ENCODE results near the gene TAGAP. TPM values are rescaled to one million over a fixed set of nuclear protein-coding genes. Genes with fewer than 3 reads are reported as not detected.
"Not testable (repeated sequence)": the region's sequence is repeated elsewhere in the genome, so short reads cannot be mapped to it uniquely, and the experiment has no call there.

TAGAP gene
- total RNA-seq, 2 experiments from 2014 or later, result 64.5 to 67.0 TPM

GRCh38 chr6:159036673-159037072 is 8.1 kb downstream of the TAGAP start:
- Mint-ChIP-seq H3K27ac (peak overlapping the region; percentile 61), H3K4me3 (no peak overlapping the region), H3K36me3 (ENCODE audit: low read depth) (peaks cover 73% of the 10 kb centered on the region), H3K27me3 (ENCODE audit: low read depth) (no peaks in the 10 kb centered on the region), H3K9me3 (ENCODE audit: insufficient read depth) (no peaks in the 10 kb centered on the region), H3K4me1 (ENCODE audit: low read depth) (peaks cover 53% of the 10 kb centered on the region)
- ATAC-seq (peak; percentile 13), DNase-seq (no peak)
- ChIA-PET CTCF (interaction anchor here (1.0 to 11.5 kb wide), 4 partner anchors 8 to 97 kb away, joined by 3 to 426 read pairs (median 69); partner anchors contain the start of gene TAGAP), POLR2A (interaction anchor here (1.0 to 10.0 kb wide), 3 partner anchors 19 to 66 kb away, joined by 3 to 361 read pairs (median 5); no protein-coding TSS in a partner anchor)

GRCh38 chr6:159035891-159036290 is 8.9 kb downstream of the TAGAP start:
- Mint-ChIP-seq H3K4me3 (no peak overlapping the region), H3K27me3 (ENCODE audit: low read depth) (no peaks in the 10 kb centered on the region), H3K9me3 (ENCODE audit: insufficient read depth) (no peaks in the 10 kb centered on the region), H3K4me1 (ENCODE audit: low read depth) (peaks cover 45% of the 10 kb centered on the region), H3K36me3 (ENCODE audit: low read depth) (peaks cover 65% of the 10 kb centered on the region), H3K27ac (no peak overlapping the region)
- ATAC-seq (peak; percentile 5), DNase-seq (no peak)
- CTCF ChIA-PET, result interaction anchor here (1.0 to 11.5 kb wide), 4 partner anchors 9 to 71 kb away, joined by 3 to 426 read pairs (median 68); partner anchors contain the start of gene TAGAP
- POLR2A ChIA-PET, result interaction anchor here (1.0 to 10.0 kb wide), 3 partner anchors 13 to 66 kb away, joined by 3 to 361 read pairs (median 5); no protein-coding TSS in a partner anchor

- no peak overlapping the region for H3K27ac Mint-ChIP-seq
Measured at GRCh38 chr6:159033160-159034049, 11.4 kb downstream of the TAGAP start.

GRCh38 chr6:159031846-159032245 is 12.9 kb downstream of the TAGAP start:
- Mint-ChIP-seq H3K36me3 (ENCODE audit: low read depth) (peaks cover 29% of the 10 kb centered on the region), H3K4me3 (no peak overlapping the region), H3K9me3 (ENCODE audit: insufficient read depth) (no peaks in the 10 kb centered on the region), H3K27ac (no peak overlapping the region), H3K27me3 (ENCODE audit: low read depth) (no peaks in the 10 kb centered on the region), H3K4me1 (ENCODE audit: low read depth) (peaks cover 12% of the 10 kb centered on the region)
- DNase-seq (no peak), ATAC-seq (no peak)
- POLR2A ChIA-PET, result interaction anchor here (0.7 to 1.2 kb wide), 3 partner anchors 9 to 13 kb away, joined by 3 read pairs; no protein-coding TSS in a partner anchor
- CTCF ChIA-PET, result interaction anchor here (0.7 to 3.3 kb wide), 8 partner anchors 8 to 239 kb away, joined by 3 to 14 read pairs (median 4); no protein-coding TSS in a partner anchor

More at GRCh38 chr6:159033160-159034049, 11.4 kb downstream of the TAGAP start:
- H3K4me3 Mint-ChIP-seq, result no peak overlapping the region
- H3K4me1 Mint-ChIP-seq (ENCODE audit: low read depth), result peaks cover 22% of the 10 kb centered on the region
- H3K36me3 Mint-ChIP-seq (ENCODE audit: low read depth), result peaks cover 42% of the 10 kb centered on the region
- DNase-seq (no peak), ATAC-seq (peak; percentile 28)
- no peaks in the 10 kb centered on the region for H3K9me3 Mint-ChIP-seq (ENCODE audit: insufficient read depth)
- ChIA-PET POLR2A (interaction anchor here (0.6 to 1.0 kb wide), 3 partner anchors 9 to 28 kb away, joined by 3 read pairs; no protein-coding TSS in a partner anchor), CTCF (interaction anchor here (1.4 to 3.3 kb wide), 7 partner anchors 15 to 240 kb away, joined by 3 to 14 read pairs (median 5); partner anchors contain the start of gene RSPH3)
- H3K27me3 Mint-ChIP-seq (ENCODE audit: low read depth), result no peaks in the 10 kb centered on the region

- ChIA-PET CTCF (interaction anchor here (0.7 to 1.8 kb wide), 6 partner anchors 10 to 124 kb away, joined by 3 to 5 read pairs (median 4); no protein-coding TSS in a partner anchor), POLR2A (no interaction called here)
- Mint-ChIP-seq H3K9me3 (ENCODE audit: insufficient read depth) (peaks cover 9% of the 10 kb centered on the region), H3K27me3 (ENCODE audit: low read depth) (no peaks in the 10 kb centered on the region), H3K4me3 (no peak overlapping the region), H3K36me3 (ENCODE audit: low read depth) (peaks cover 21% of the 10 kb centered on the region), H3K4me1 (ENCODE audit: low read depth) (peaks cover 4% of the 10 kb centered on the region), H3K27ac (no peak overlapping the region)
- DNase-seq, result no peak
- no peak for ATAC-seq
Measured at GRCh38 chr6:159030168-159030567, 14.6 kb downstream of the TAGAP start.

GRCh38 chr6:159025224-159025623 is 19.6 kb downstream of the TAGAP start:
- not testable (repeated sequence) for DNase-seq; H3K27ac Mint-ChIP-seq; H3K27me3 Mint-ChIP-seq (ENCODE audit: low read depth); H3K4me3 Mint-ChIP-seq; H3K4me1 Mint-ChIP-seq (ENCODE audit: low read depth); ATAC-seq
- Mint-ChIP-seq H3K36me3 (ENCODE audit: low read depth) (peaks cover 35% of the 10 kb centered on the region), H3K9me3 (ENCODE audit: insufficient read depth) (peaks cover 38% of the 10 kb centered on the region)
- ChIA-PET POLR2A (interaction anchor here (0.6 kb wide), 1 partner anchor 33 kb away, joined by 3 read pairs; no protein-coding TSS in a partner anchor), CTCF (interaction anchor here (1.0 kb wide), 1 partner anchor 85 kb away, joined by 3 read pairs; no protein-coding TSS in a partner anchor)

GRCh38 chr6:159023893-159024292 is 20.9 kb downstream of the TAGAP start:
- Mint-ChIP-seq H3K9me3 (ENCODE audit: insufficient read depth) (peaks cover 38% of the 10 kb centered on the region), H3K36me3 (ENCODE audit: low read depth) (peaks cover 37% of the 10 kb centered on the region), H3K4me3 (no peak overlapping the region), H3K4me1 (ENCODE audit: low read depth) (peaks cover 6% of the 10 kb centered on the region), H3K27ac (no peak overlapping the region), H3K27me3 (ENCODE audit: low read depth) (no peaks in the 10 kb centered on the region)
- no peak for ATAC-seq
- ChIA-PET POLR2A (interaction anchor here (0.6 kb wide), 1 partner anchor 57 kb away, joined by 4 read pairs; no protein-coding TSS in a partner anchor), CTCF (interaction anchor here (0.6 to 21.8 kb wide), 5 partner anchors 11 to 111 kb away, joined by 3 to 522 read pairs (median 4); no protein-coding TSS in a partner anchor)
- peak; percentile 19 for DNase-seq

GRCh38 chr6:159020011-159020410 is 24.8 kb downstream of the TAGAP start:
- Mint-ChIP-seq H3K4me1 (ENCODE audit: low read depth) (peaks cover 24% of the 10 kb centered on the region), H3K9me3 (ENCODE audit: insufficient read depth) (peaks cover 35% of the 10 kb centered on the region), H3K27me3 (ENCODE audit: low read depth) (no peaks in the 10 kb centered on the region), H3K36me3 (ENCODE audit: low read depth) (peaks cover 34% of the 10 kb centered on the region), H3K27ac (no peak overlapping the region), H3K4me3 (no peak overlapping the region)
- ChIA-PET CTCF (interaction anchor here (1.5 to 21.8 kb wide), 3 partner anchors 10 to 82 kb away, joined by 4 to 522 read pairs (median 17); no protein-coding TSS in a partner anchor), POLR2A (interaction anchor here (0.7 kb wide), 1 partner anchor 78 kb away, joined by 4 read pairs; no protein-coding TSS in a partner anchor)
- ATAC-seq, result no peak
- DNase-seq, result no peak

- Mint-ChIP-seq H3K27me3 (ENCODE audit: low read depth) (no peaks in the 10 kb centered on the region), H3K4me1 (ENCODE audit: low read depth) (peaks cover 29% of the 10 kb centered on the region), H3K9me3 (ENCODE audit: insufficient read depth) (peaks cover 20% of the 10 kb centered on the region), H3K4me3 (no peak overlapping the region), H3K27ac (peak overlapping the region; percentile 52), H3K36me3 (ENCODE audit: low read depth) (peaks cover 20% of the 10 kb centered on the region)
- POLR2A ChIA-PET, result interaction anchor here (0.7 to 3.1 kb wide), 4 partner anchors 10 to 26 kb away, joined by 3 to 19 read pairs (median 4); partner anchors contain the start of gene TAGAP
- DNase-seq (peak; percentile 12), ATAC-seq (peak; percentile 71)
- CTCF ChIA-PET, result interaction anchor here (1.0 to 21.8 kb wide), 17 partner anchors 9 to 228 kb away, joined by 3 to 522 read pairs (median 6); partner anchors contain the start of gene RSPH3
Measured at GRCh38 chr6:159017757-159018559, 26.8 kb downstream of the TAGAP start.

- CTCF ChIA-PET, result interaction anchor here (0.6 to 21.8 kb wide), 3 partner anchors 88 to 791 kb away, joined by 3 to 522 read pairs (median 196); no protein-coding TSS in a partner anchor
- Mint-ChIP-seq H3K4me1 (ENCODE audit: low read depth) (peaks cover 36% of the 10 kb centered on the region), H3K9me3 (ENCODE audit: insufficient read depth) (peaks cover 7% of the 10 kb centered on the region), H3K36me3 (ENCODE audit: low read depth) (peaks cover 8% of the 10 kb centered on the region), H3K4me3 (no peak overlapping the region), H3K27ac (no peak overlapping the region), H3K27me3 (ENCODE audit: low read depth) (no peaks in the 10 kb centered on the region)
- POLR2A ChIA-PET, result no interaction called here
- DNase-seq, result no peak
- ATAC-seq, result no peak
Measured at GRCh38 chr6:159014406-159014805, 30.4 kb downstream of the TAGAP start.
